OCI-LY7 (cell line): ENCODE data around the gene MPV17. TPM values are rescaled to one million over a fixed set of nuclear protein-coding genes. Genes with fewer than 3 reads are reported as not detected.

Experiments
- BruUV-seq: library from RNA; stranded (reverse); fragments of 400-500 nt; replicated peaks from 2 replicates; lab custom pipeline; 2021; lab: Mats Ljungman, UMichigan
- CTCF ChIA-PET: fragments of 300-600 bp; sonication (Branson Sonifier 250); formaldehyde crosslinking; loops from one replicate; lab custom pipeline; 2022; ENCODE audit warnings: antibody characterized with exemption; ENCODE audit not compliant: unreplicated experiment; lab: Charles Lee
- POLR2A ChIA-PET: fragments of 300-600 bp; sonication (Branson Sonifier 250); formaldehyde crosslinking; loops from one replicate; lab custom pipeline; 2022; ENCODE audit warnings: antibody characterized with exemption; lab: Charles Lee
- DNase-seq: peaks from one replicate; pipeline ENCODE4 v3.0.0-alpha.2; 2015; ENCODE audit warnings: low spot score
- H2AFZ ChIP-seq: fragments of 200-600 bp; sonication (generic), shearing (Covaris generic); 2 replicates; pipeline ENCODE4 v1.6.1; 2014; ENCODE audit warnings: mild to moderate bottlenecking, antibody characterized with exemption, low read length, moderate library complexity
- H3K27ac ChIP-seq: fragments of 200-600 bp; sonication (generic); 2 replicates; pipeline ENCODE4 v1.5.1; 2014; ENCODE audit warnings: mixed run types, low read depth, mild to moderate bottlenecking, moderate library complexity, low read length, inconsistent platforms; ENCODE audit not compliant: poor library complexity, severe bottlenecking
- H3K36me3 ChIP-seq: fragments of 200-600 bp; sonication (generic); 2 replicates; pipeline ENCODE4 v1.6.1; 2014; ENCODE audit warnings: mild to moderate bottlenecking, antibody characterized with exemption, low read length, moderate library complexity, mixed read lengths; ENCODE audit not compliant: insufficient read depth
- H3K4me1 ChIP-seq: fragments of 200-600 bp; sonication (generic); 2 replicates; pipeline ENCODE4 v1.5.1; 2014; ENCODE audit warnings: mild to moderate bottlenecking, low read length; ENCODE audit not compliant: insufficient read depth, poor library complexity, severe bottlenecking
- H3K4me2 ChIP-seq: fragments of 200-600 bp; sonication (generic); 2 replicates; pipeline ENCODE4 v1.6.1; 2014; ENCODE audit warnings: mild to moderate bottlenecking, low read length
- H3K4me3 ChIP-seq: fragments of 200-600 bp; sonication (generic); 2 replicates; pipeline ENCODE4 v1.5.1; 2014; ENCODE audit warnings: mild to moderate bottlenecking, low read depth, low read length; ENCODE audit not compliant: poor library complexity, severe bottlenecking
- H3K79me2 ChIP-seq: fragments of 200-600 bp; sonication (generic); 2 replicates; pipeline ENCODE4 v1.6.1; 2016; ENCODE audit warnings: low read depth, mild to moderate bottlenecking, low read length, moderate library complexity, mixed read lengths; ENCODE audit not compliant: insufficient read depth
- H3K9me2 ChIP-seq: fragments of 200-600 bp; sonication (generic); 2 replicates; pipeline ENCODE4 v1.6.1; 2016; ENCODE audit warnings: mild to moderate bottlenecking, low read length, mixed read lengths; ENCODE audit not compliant: insufficient read depth
- H3K9me3 ChIP-seq: fragments of 200-600 bp; sonication (generic); 2 replicates; pipeline ENCODE4 v1.6.1; 2014; ENCODE audit warnings: mild to moderate bottlenecking, mixed run types, low read length, mixed read lengths
- H4K20me1 ChIP-seq: fragments of 200-600 bp; sonication (generic); 2 replicates; pipeline ENCODE4 v1.6.1; 2014; ENCODE audit warnings: mild to moderate bottlenecking, antibody characterized with exemption, low read length, moderate library complexity, mixed read lengths; ENCODE audit not compliant: insufficient read depth
- CTCF ChIP-seq: fragments of 200-600 bp; sonication (generic); conservative IDR thresholded peaks from 2 replicates; pipeline ENCODE4 v1.5.1; 2014; ENCODE audit warnings: mild to moderate bottlenecking, antibody characterized with exemption, low read length, moderate library complexity, mixed read lengths
- EZH2phosphoT487 ChIP-seq: fragments of 200-600 bp; sonication (generic); IDR thresholded peaks from 2 replicates; pipeline ENCODE4 v1.6.1; 2018; ENCODE audit warnings: low read depth, borderline replicate concordance, mild to moderate bottlenecking, mixed run types, antibody characterized with exemption, low read length, moderate library complexity, mixed read lengths
- intact Hi-C: fragments of 100-400 bp; cut with micrococcal nuclease; formaldehyde crosslinking; loops from one replicate; pipeline ENCODE4 v1.10.0; 2022; ENCODE audit not compliant: unreplicated experiment
- total RNA-seq, 2 experiments: library from RNA; depleted of rRNA in 1 of 2; stranded (reverse); fragments of >200 nt in 1 of 2; shearing (Covaris generic) in 1 of 2; gene quantifications; 2 replicates each; pipeline ENCODE4 v1.2.3, GENCODE V29; 2014 to 2022

Gene MPV17
- total RNA-seq, 2 experiments from 2014 or later, result 63.9 to 109 TPM

- Histone ChIP-seq H3K4me3 (peak within 1 kb of the TSS; percentile 90), H2AFZ (peak within 1 kb of the TSS; percentile 84), H3K9me3 (no peaks in the 10 kb centered on the region), H3K79me2 (peaks cover 12% of the 10 kb centered on the region; the same call in 1 of the 2 replicates), H3K9me2 (no peaks in the 10 kb centered on the region), H3K4me1 (peaks cover 53% of the 10 kb centered on the region), H4K20me1 (no peaks in the 10 kb centered on the region), H3K4me2 (peak within 1 kb of the TSS; percentile 100), H3K27ac (peak within 1 kb of the TSS; percentile 2), H3K36me3 (peaks cover 12% of the 10 kb centered on the region; the same call in 1 of the 2 replicates)
- BruUV-seq, result no TSS peak
- ChIA-PET POLR2A (interaction anchor here (0.6 to 1.8 kb wide), 5 partner anchors 12 to 175 kb away, joined by 3 to 4 read pairs (median 3); partner anchors contain the start of gene NRBP1), CTCF (interaction anchor here (1.0 to 1.4 kb wide), 3 partner anchors 11 to 40 kb away, joined by 3 to 4 read pairs (median 3); no protein-coding TSS in a partner anchor)
- DNase-seq, result peak; percentile 87
- no peak for TF ChIP-seq EZH2phosphoT487
- TF ChIP-seq CTCF, result peak; percentile 50
- intact Hi-C loops, result loop anchor here (1.0 kb wide), 1 partner anchor 11 kb away; no protein-coding TSS in a partner anchor
These were observed 60.3 kb downstream of the MPV17 start, which contains the start of gene SLC30A3 for GRCh38 chr2:27262379-27263286. TSS of gene SLC30A3 (minus strand) at chr2:27263047. CDS start at chr2:27262906, 141 bp downstream.

GRCh38 chr2:27261926-27262298 is 61.0 kb downstream of the MPV17 start:
- no peak for DNase-seq
- Histone ChIP-seq H3K4me1 (peaks cover 53% of the 10 kb centered on the region), H3K4me3 (peak overlapping the region; percentile 90), H4K20me1 (no peaks in the 10 kb centered on the region), H3K27ac (no peak overlapping the region), H3K9me2 (no peaks in the 10 kb centered on the region), H2AFZ (no peak overlapping the region), H3K36me3 (peaks cover 18% of the 10 kb centered on the region), H3K79me2 (peaks cover 12% of the 10 kb centered on the region; the same call in 1 of the 2 replicates), H3K4me2 (peak overlapping the region; percentile 100), H3K9me3 (no peaks in the 10 kb centered on the region)
- ChIA-PET POLR2A (interaction anchor here (0.6 to 1.8 kb wide), 3 partner anchors 11 to 174 kb away, joined by 3 to 4 read pairs (median 3); no protein-coding TSS in a partner anchor), CTCF (no interaction called here)
- TF ChIP-seq CTCF (no peak), EZH2phosphoT487 (no peak)
- intact Hi-C loops, result loop anchor here (1.0 kb wide), 1 partner anchor 11 kb away; no protein-coding TSS in a partner anchor
- no TSS peak for BruUV-seq
